Caki2 (cell line): ENCODE measurements around the gene REST. TPM values are rescaled to one million over a fixed set of nuclear protein-coding genes. Genes with fewer than 3 reads are reported as not detected.
A peak's percentile ranks its signal among the peaks of the same experiment; 100 is the strongest.

Source experiments
- DNase-seq: peaks from one replicate; pipeline ENCODE4 v3.0.0-alpha.2; 2015; ENCODE audit warnings: low read depth
- in situ Hi-C: cut with HindIII; loops from 2 replicates; pipeline ENCODE4 v1.10.0; 2016; ENCODE audit warnings: low sequenced_read_pairs, low pct_unique_long_range_greater_than_20kb, mixed read lengths
- total RNA-seq: library from RNA; depleted of rRNA; stranded (reverse); fragments of >200 nt; shearing (Covaris generic); gene quantifications from 2 replicates; pipeline ENCODE4 v1.2.3, GENCODE V29; 2014; ENCODE audit warnings: low replicate concordance

Gene REST
- total RNA-seq, 1 experiment from 2014 or later, result 6.8 TPM

GRCh38 chr4:56961107-56961500 lies 53.4 kb downstream of the REST start:
- no peak for DNase-seq
- in situ Hi-C loops, result no loop called here

DNA sequence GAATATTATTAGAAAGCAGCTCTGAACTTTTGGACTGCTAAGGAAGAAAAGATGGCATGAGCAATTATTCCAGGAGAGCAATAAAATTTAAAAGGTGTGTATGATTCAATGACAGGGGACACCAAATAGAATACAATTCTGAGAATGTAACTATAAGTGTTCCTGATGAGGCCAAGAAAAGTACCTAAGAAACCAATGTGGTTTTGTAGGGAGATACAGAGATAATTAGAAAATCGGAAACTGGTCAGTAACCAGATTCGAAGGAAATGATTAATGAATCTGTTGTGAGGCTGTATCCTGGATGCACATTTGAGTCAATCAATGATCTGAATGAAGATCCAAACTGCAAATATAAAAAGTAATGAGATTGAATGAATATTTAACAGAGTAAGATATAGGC lies 63.7 kb downstream of the REST start:
- DNase-seq, result no peak
- in situ Hi-C loops, result no loop called here

- DNase-seq, result no peak
- in situ Hi-C loops, result no loop called here
Measured at GRCh38 chr4:56972389-56972788, 64.7 kb downstream of the REST start.

GRCh38 chr4:56972809-56973208 lies 65.1 kb downstream of the REST start:
- in situ Hi-C loops, result no loop called here
- DNase-seq, result no peak

- DNase-seq, result no peak
- in situ Hi-C loops, result no loop called here
Measured at GRCh38 chr4:56973336-56973735, 65.6 kb downstream of the REST start.

GRCh38 chr4:56976283-56976836 lies 68.7 kb downstream of the REST start:
- in situ Hi-C loops, result no loop called here
- no peak for DNase-seq

- peak; percentile 38 for DNase-seq
- in situ Hi-C loops, result no loop called here
Measured at GRCh38 chr4:56976837-56977320, 69.2 kb downstream of the REST start.

DNA sequence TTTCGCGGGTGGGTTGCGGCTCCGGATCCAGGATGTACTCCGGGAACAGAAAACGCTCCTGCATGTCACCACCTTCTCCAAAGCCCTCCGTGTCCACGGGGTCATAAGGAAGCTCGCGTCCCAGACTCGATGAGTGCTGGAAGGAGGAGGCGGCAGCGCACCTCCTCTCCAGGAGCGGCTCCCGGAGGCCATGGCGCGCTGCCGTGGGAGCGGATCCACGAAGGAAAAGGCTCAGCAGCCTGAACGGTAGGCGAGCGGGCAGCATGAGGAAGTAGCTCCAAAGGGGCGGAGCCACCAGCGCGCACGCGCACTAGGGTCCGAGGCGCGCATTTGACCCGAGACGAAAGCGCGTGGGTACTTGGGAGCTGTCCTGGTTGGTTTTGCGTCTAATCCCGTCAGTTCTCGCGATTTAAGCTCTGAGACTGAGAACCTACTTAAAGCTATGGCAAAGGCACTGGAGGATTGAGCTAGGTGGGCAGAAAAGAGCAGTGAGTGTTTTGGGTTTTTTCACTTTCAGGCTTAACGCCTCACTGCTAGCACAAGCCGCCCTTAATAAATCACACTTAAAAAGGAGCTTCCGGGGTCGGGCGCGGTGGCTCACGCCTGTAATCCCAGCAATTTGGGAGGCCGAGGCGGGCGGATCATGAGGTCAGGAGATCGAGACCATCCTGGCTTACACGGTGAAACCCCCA lies 69.8 kb downstream of the REST start, which contains the start of gene NOA1:
Gene NOA1 (minus strand): TSS at position 286 of the 692 bp plus-strand sequence. CDS start 21 bp downstream, at position 265.
- in situ Hi-C loops, result no loop called here

GRCh38 chr4:56978750-56979303 lies 71.1 kb downstream of the REST start, which contains the start of gene POLR2B:
POLR2B (plus strand) TSS chr4:56978896; CDS start chr4:56978986, 90 bp downstream.
- peak; percentile 76 for DNase-seq
- in situ Hi-C loops, result no loop called here

More for the DNA sequence above, 69.8 kb downstream of the REST start, which contains the start of gene NOA1:
- peak; percentile 94 for DNase-seq

DNA sequence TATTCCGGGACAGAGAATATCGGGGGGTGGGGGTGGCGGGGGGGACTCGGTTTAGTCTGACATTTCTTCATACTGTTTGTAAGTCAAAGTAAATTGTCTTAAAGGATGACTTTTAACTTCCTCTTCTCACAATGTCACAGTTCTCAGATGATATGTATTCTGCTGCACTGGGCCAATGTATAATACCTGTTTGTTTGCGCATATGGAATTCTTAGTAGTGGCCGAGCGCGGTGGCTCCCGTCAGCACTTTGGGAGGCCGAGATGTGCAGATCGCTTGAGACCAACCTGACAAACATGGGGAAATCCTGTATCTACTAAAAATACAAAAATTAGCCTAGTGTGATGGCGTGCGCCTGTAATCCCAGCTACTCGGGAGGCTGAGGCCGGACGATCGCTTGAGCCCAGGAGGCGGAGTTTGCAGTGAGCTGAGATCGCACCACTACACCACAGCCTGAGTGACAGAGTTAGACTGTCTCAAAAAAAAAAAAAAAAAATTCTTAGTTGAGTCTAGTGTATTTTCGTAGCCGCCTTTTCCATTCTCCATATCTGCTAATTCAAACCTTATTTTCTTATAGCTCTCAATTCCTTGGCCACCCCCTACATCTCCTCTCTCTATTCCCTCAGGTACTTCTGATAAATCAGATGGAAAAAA lies 71.8 kb downstream of the REST start:
- in situ Hi-C loops, result no loop called here
- no peak for DNase-seq

- in situ Hi-C loops, result no loop called here
- no peak for DNase-seq
Measured at GRCh38 chr4:56981795-56982201, 74.1 kb downstream of the REST start.

DNA sequence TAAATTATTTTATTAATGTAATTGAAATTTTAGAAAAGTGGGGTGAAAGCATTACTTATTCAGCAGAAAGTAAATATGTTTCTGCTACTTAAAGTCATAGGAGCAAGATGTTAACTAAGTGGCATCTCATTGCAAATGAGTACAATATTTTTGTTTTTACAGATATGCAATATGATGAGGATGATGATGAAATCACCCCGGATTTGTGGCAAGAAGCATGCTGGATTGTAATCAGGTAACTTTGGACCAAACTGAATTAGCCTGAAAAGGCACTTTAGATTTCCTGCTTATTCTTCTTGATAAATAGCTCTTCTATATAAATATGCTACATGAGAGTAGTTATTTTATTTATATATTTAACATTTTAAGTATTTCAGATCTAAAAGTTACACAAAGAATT lies 78.5 kb downstream of the REST start:
- in situ Hi-C loops, result no loop called here
- no peak for DNase-seq

DNA sequence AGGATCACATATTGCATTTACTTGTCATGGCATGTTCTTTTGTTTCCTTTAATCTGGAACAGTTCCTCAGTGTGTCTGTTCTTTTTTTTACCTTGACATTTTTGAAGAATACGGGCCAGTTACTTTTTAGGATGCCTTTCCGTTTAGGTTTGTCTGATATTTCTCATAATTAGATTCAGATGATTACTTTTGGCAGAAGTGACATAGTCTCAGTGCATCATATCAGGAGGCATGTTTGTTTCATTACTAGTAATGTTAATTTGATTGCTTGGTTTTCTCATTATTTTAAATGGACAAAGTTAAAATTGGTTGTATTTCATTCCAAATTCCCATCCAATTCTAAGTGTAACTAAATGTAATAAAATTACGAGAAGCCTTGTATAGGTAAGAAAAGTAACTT lies 79.3 kb downstream of the REST start:
- in situ Hi-C loops, result no loop called here
- DNase-seq, result no peak

DNA sequence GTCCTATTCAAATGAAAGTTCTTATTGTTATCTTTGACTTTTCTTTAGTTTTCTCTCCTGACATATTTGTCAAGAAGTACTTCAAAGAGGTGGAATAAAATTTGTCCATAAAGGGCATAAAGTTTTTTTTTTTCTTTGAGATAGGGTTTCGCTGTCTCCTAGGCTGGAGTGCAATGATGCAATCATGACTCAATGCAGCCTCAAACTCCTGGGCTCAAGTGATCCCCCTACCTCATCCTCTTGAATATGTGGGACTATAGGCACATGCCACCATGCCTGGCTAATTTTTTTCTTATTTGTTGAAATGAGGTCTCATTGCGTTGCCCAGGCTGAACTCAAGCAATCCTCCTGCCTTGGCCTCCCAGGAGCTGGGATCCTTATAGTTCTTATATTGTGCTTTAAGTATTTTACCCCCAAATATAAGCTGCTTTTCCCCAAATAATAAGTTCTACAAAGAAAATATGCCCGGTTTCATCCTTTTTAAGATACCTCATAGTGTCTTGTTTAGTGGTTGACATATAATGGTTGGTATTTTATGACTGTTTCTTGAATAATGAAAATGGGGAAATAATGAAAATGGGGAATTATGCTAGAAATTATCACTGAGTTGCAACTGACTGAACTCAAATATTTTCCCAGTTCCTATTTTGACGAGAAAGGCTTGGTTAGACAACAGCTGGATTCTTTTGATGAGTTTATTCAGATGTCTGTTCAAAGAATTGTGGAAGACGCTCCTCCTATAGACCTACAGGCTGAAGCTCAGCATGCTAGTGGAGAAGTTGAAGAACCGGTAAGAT lies 82.6 kb downstream of the REST start:
- in situ Hi-C loops, result no loop called here
- no peak for DNase-seq

DNA sequence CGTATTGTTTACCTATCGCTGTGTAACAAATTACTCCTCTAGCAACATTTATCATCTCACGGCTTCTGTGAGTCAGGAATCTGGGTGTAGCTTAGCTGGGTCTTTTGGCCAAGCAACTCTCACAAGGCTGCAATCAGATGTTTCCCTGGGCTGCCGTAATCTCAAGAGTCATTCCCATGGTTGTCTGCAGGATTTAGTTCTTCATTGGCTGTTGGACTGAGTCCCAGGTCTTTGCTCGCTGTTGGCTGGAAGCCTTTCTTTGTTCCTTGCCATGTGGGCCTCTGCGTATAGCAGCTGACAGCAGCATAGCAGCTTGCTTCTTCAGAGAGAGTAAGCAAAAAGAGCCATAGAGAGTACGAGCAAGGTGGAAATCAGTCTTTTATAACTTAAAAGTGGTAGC lies 87.8 kb downstream of the REST start:
- in situ Hi-C loops, result no loop called here

GRCh38 chr4:56999751-57000150 lies 92.1 kb downstream of the REST start:
- in situ Hi-C loops, result no loop called here
- DNase-seq, result no peak

More for the DNA sequence above, 87.8 kb downstream of the REST start:
- no peak for DNase-seq

DNA sequence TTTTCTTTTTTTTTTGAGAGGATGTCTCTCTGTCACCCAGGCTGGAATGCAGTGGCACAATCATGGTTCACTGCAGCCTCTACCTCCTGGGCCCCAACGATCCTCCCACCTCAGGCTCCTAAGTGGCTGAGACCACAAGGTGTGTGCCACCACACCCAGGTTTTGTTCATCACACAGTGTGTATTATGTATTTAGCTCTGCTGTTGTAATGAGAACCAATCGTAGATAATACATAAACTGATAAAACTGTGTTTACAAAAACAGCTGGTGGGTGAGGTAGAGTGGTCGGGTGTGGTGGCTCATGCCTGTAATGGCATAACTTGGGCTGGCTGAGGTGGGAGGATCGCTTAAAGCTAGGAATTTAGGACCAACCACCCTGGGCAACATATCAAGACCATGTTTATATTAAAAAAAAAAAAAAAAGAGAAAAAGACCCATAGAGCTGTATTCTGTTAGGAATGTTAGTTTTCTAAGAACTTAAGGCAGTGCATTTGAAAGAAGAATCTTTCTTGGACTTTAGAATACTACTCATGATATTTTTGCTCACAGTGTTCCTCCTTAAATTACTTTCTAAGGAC lies 105.9 kb downstream of the REST start:
- DNase-seq, result no peak
- in situ Hi-C loops, result no loop called here
